NCI-H2107 treated with DMSO at 0.1 percent for 48 hours (cell line): ENCODE data around the gene YIPF2.
"Not testable (repeated sequence)": the region's sequence is repeated elsewhere in the genome, so short reads cannot be mapped to it uniquely, and the experiment has no call there.

Source experiments
- DNase-seq: peaks from one replicate; lab custom pipeline; 2025; ENCODE audit not compliant: unreplicated experiment; lab: John Stamatoyannopoulos, UW

YIPF2 gene

DNA sequence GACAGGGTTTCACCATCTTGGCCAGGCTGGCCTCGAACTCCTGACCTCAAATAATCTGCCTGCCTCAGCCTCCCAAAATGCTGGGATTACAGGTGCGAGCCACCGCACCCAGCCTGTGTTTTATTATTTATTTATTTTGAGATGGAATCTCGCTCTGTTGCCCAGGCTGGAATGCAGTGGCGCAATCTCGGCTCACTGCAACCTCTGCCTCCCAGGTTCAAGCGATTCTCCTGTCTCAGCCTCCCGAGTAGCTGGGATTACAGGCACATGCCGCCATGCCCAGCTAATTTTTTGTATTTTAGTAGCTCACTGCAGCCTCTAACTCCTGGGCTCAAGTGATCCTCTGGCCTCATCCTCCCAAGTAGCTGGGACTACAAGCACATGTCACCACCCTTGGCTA, 50.8 kb downstream of the YIPF2 start:
- DNase-seq: not testable (repeated sequence)

GRCh38 chr19:10876459-10877240, 51.8 kb downstream of the YIPF2 start:
- DNase-seq: no peak

GRCh38 chr19:10874024-10874423, 54.4 kb downstream of the YIPF2 start:
- DNase-seq: no peak

DNA sequence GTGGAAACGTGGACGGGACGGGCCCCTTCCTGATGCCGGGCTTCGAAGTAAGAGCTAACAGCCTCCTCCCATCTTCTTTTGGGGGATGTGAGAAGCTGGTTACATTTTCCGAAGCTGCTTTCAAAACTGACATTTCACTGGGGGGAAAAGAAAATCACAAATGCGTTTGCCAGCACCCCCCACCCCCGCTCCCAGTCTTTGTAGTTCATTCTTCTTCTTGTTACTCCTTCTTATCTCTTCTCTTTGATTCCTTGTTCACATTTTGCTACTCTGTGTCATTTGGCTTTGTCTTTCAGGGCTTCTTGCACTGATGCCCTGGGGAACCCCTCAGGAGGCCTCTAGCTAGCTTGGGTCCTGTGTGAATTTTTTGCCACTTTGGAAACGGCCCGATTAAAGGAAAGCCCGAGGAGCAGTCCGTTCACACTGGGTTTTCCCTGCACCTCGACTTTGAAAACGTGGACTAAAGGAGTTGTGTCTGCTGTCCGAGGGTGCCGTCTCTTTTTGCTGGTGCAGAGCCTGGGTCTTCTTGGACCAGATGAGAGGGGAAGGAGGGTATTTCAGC, 55.8 kb downstream of the YIPF2 start:
- DNase-seq: no peak
